Activated CD8-positive, alpha-beta memory T cell treated with anti-CD3 and anti-CD28 coated beads, Interleukin-2, amount 50 U/mL, for 24 hours (primary cell): ENCODE measurements around the gene POLE3.
"Not testable (repeated sequence)": the region's sequence is repeated elsewhere in the genome, so short reads cannot be mapped to it uniquely, and the experiment has no call there.

Experiments
- DNase-seq: peaks from one replicate; pipeline ENCODE4 v3.0.0-alpha.2; 2020; ENCODE audit errors: extremely low read depth

The POLE3 gene

GRCh38 chr9:113403646-113404045 lies 6.8 kb downstream of the POLE3 start:
- no peak for DNase-seq

GRCh38 chr9:113401027-113401792 lies 9.3 kb downstream of the POLE3 start, which contains the start of gene ALAD:
Gene ALAD, minus strand, starts transcription at chr9:113401284. Its CDS starts 7,725 bp downstream, at chr9:113393559.
- DNase-seq, result peak; percentile 96

GRCh38 chr9:113399646-113400200 lies 10.8 kb downstream of the POLE3 start:
- no peak for DNase-seq

- no peak for DNase-seq
Measured at GRCh38 chr9:113398796-113399195, 11.7 kb downstream of the POLE3 start.

GRCh38 chr9:113397203-113397631 lies 13.3 kb downstream of the POLE3 start:
- DNase-seq, result no peak

GRCh38 chr9:113395000-113395861 lies 15.2 kb downstream of the POLE3 start:
- DNase-seq, result no peak

- no peak for DNase-seq
Measured at GRCh38 chr9:113393281-113393680, 17.2 kb downstream of the POLE3 start.

GRCh38 chr9:113391917-113392316 lies 18.6 kb downstream of the POLE3 start:
- DNase-seq, result no peak

GRCh38 chr9:113390192-113390960 lies 20.1 kb downstream of the POLE3 start:
- no peak for DNase-seq

- no peak for DNase-seq
Measured at GRCh38 chr9:113389451-113389850, 21.0 kb downstream of the POLE3 start.

GRCh38 chr9:113388833-113389232 lies 21.6 kb downstream of the POLE3 start:
- no peak for DNase-seq

GRCh38 chr9:113387560-113388230 lies 22.8 kb downstream of the POLE3 start:
- no peak for DNase-seq

- no peak for DNase-seq
Measured at GRCh38 chr9:113386571-113387393, 23.7 kb downstream of the POLE3 start.

GRCh38 chr9:113381909-113382411 lies 28.5 kb downstream of the POLE3 start:
- no peak for DNase-seq

- not testable (repeated sequence) for DNase-seq
Measured at GRCh38 chr9:113381441-113381840, 29.0 kb downstream of the POLE3 start.

- no peak for DNase-seq
Measured at GRCh38 chr9:113380869-113381378, 29.6 kb downstream of the POLE3 start.

- DNase-seq, result not testable (repeated sequence)
Measured at GRCh38 chr9:113379829-113380210, 30.7 kb downstream of the POLE3 start.

- not testable (repeated sequence) for DNase-seq
Measured at GRCh38 chr9:113379094-113379828, 31.2 kb downstream of the POLE3 start.
